ENCODE data around the gene SEPSECS.

DNA sequence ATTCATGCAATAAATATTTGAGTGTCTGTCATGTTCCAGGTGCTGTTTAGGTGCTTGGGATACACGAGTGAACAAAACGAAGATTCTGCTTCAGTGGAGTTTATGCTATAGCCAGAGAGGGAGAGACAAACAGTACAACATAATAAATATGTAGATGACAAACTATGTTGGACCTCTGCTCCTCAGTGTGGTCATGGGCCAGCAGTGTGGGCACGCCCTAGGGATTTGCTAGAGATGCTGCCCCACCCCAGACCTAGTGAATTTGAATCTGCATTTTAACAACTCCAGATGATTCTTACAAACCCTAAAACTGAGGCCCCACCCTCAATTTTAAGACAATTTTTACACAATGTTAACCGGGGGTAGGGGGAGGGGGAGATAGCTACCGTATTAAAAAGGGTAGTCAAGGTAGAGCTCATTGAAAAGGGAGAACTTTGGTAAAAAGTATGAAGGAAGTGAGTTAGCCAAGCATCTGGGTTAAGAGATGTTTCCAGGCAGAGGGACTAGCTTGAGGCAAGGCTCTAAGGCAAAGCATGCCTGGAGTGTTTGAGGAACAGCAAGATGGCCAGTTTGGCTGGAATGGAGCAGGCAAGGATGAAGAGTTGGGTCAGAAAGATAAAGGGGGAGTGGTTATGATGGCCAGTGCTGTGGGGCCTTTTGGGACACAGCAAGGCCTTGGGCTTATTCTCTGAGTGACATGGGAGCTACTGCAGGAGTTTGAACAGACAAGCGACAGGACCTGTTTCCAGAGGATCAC is 42.4 kb downstream of the SEPSECS start:
- TF ChIP-seq POLR2A (IDR thresholded peaks at IDR 0.05) (no peak), EP300 (IDR thresholded peaks at IDR 0.05) (no peak), POLR2AphosphoS5 (IDR thresholded peaks at IDR 0.05) (no peak)
- TF ChIP-seq, protein P1, sequence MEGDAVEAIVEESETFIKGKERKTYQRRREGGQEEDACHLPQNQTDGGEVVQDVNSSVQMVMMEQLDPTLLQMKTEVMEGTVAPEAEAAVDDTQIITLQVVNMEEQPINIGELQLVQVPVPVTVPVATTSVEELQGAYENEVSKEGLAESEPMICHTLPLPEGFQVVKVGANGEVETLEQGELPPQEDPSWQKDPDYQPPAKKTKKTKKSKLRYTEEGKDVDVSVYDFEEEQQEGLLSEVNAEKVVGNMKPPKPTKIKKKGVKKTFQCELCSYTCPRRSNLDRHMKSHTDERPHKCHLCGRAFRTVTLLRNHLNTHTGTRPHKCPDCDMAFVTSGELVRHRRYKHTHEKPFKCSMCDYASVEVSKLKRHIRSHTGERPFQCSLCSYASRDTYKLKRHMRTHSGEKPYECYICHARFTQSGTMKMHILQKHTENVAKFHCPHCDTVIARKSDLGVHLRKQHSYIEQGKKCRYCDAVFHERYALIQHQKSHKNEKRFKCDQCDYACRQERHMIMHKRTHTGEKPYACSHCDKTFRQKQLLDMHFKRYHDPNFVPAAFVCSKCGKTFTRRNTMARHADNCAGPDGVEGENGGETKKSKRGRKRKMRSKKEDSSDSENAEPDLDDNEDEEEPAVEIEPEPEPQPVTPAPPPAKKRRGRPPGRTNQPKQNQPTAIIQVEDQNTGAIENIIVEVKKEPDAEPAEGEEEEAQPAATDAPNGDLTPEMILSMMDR (IDR thresholded peaks at IDR 0.05): no peak
